Keratinocyte (primary cell): ENCODE data around the gene GREM2. TPM values are rescaled to one million over a fixed set of nuclear protein-coding genes. Genes with fewer than 3 reads are reported as not detected.

Source experiments
- DNase-seq: peaks from one replicate; pipeline ENCODE4 v3.0.0-alpha.2; 2011; ENCODE audit warnings: low read depth, missing footprints, low spot score
- FAIRE-seq: peaks from 2 replicates; lab custom pipeline; 2011; peaks lifted over from hg19 to GRCh38; lab: Jason Lieb, UNC
- H2AFZ ChIP-seq: 2 replicates; pipeline ENCODE4 v1.6.0; 2012; ENCODE audit warnings: low read length, control low read depth, inconsistent platforms; ENCODE audit not compliant: control insufficient read depth
- H3K27ac ChIP-seq: 2 replicates; pipeline ENCODE4 v1.5.1; 2011; ENCODE audit warnings: low read length; ENCODE audit not compliant: control insufficient read depth, insufficient read depth
- H3K27me3 ChIP-seq: 3 replicates; pipeline ENCODE4 v1.6.0; 2011; ENCODE audit warnings: low read length; ENCODE audit not compliant: control insufficient read depth, insufficient read depth; ENCODE audit errors: extremely low read depth
- H3K36me3 ChIP-seq, 2 experiments: 2 replicates in 1 of 2; 3 replicates in 1 of 2; pipeline ENCODE4 v1.5.1; 2011; ENCODE audit warnings: low read length in 2 of 2, mild to moderate bottlenecking in 1 of 2; ENCODE audit not compliant: control insufficient read depth in 2 of 2, insufficient read depth in 2 of 2; ENCODE audit errors: extremely low read depth in 1 of 2
- H3K4me1 ChIP-seq: 3 replicates; pipeline ENCODE4 v1.5.1; 2011; ENCODE audit warnings: low read length; ENCODE audit not compliant: control insufficient read depth, insufficient read depth; ENCODE audit errors: extremely low read depth
- H3K4me2 ChIP-seq: 3 replicates; pipeline ENCODE4 v1.6.0; 2011; ENCODE audit warnings: low read depth, low read length; ENCODE audit not compliant: control insufficient read depth, insufficient read depth; ENCODE audit errors: extremely low read depth
- H3K4me3 ChIP-seq, 3 experiments: fragments of 200-600 bp in 1 of 3; sonication (generic) in 1 of 3; 2 replicates in 2 of 3; 3 replicates in 1 of 3; pipeline ENCODE4 v1.5.1; 2011 to 2016; ENCODE audit warnings: low read length in 3 of 3, mild to moderate bottlenecking in 3 of 3, control low read depth in 2 of 3, inconsistent platforms in 1 of 3, low read depth in 1 of 3, mixed read lengths in 1 of 3, mixed run types in 1 of 3, moderate library complexity in 1 of 3; ENCODE audit not compliant: control insufficient read depth in 2 of 3, insufficient read depth in 2 of 3; ENCODE audit errors: extremely low read depth in 1 of 3
- H3K79me2 ChIP-seq: 2 replicates; pipeline ENCODE4 v1.6.0; 2012; ENCODE audit warnings: low read length; ENCODE audit not compliant: control insufficient read depth, insufficient read depth
- H3K9ac ChIP-seq: 3 replicates; pipeline ENCODE4 v1.6.0; 2011; ENCODE audit warnings: low read length; ENCODE audit not compliant: control insufficient read depth, insufficient read depth; ENCODE audit errors: extremely low read depth
- H3K9me1 ChIP-seq: 3 replicates; pipeline ENCODE4 v1.6.0; 2011; ENCODE audit warnings: low read length; ENCODE audit not compliant: control insufficient read depth, insufficient read depth; ENCODE audit errors: extremely low read depth
- H3K9me3 ChIP-seq: 2 replicates; pipeline ENCODE4 v1.5.1; 2012; ENCODE audit warnings: low read depth, low read length; ENCODE audit not compliant: control insufficient read depth
- H4K20me1 ChIP-seq: 3 replicates; pipeline ENCODE4 v1.6.0; 2011; ENCODE audit warnings: low read length; ENCODE audit not compliant: control insufficient read depth, insufficient read depth; ENCODE audit errors: extremely low read depth
- EZH2 ChIP-seq: IDR thresholded peaks from one replicate; pipeline ENCODE4 v1.6.1; 2012; ENCODE audit warnings: inconsistent platforms, mild to moderate bottlenecking, low read length, moderate library complexity
- dilution Hi-C: fragments of 300-500 bp; cut with MboI; formaldehyde crosslinking; loops from one replicate; pipeline ENCODE4 v1.7.0; 2020; ENCODE audit warnings: low sequenced_read_pairs; ENCODE audit not compliant: extremely low pct_ligation_motif_present
- polyA plus RNA-seq, 5 experiments: library from polyadenylated mRNA; depleted of rRNA in 3 of 5; stranded (reverse) in 3 of 5; stranded (forward) in 1 of 5; unstranded in 1 of 5; fragments of >200 nt; gene quantifications; 1 replicate in 1 of 5; 2 replicates in 3 of 5; 3 replicates in 1 of 5; pipeline versions ENCODE4 v1.2.1 to v1.2.3, GENCODE V29; 2011 to 2012; ENCODE audit warnings: missing spikeins in 2 of 5, low read depth in 1 of 5, low replicate concordance in 1 of 5
- TF ChIP-seq, protein P1 (sequence below), 3 experiments: IDR thresholded peaks in 1 of 3; conservative IDR thresholded peaks in 1 of 3; optimal IDR thresholded peaks in 1 of 3; 2 replicates in 2 of 3; 3 replicates in 1 of 3; pipeline versions ENCODE3 to v1.5.1; 2011; ENCODE audit warnings: low read length in 3 of 3, mild to moderate bottlenecking in 3 of 3, moderate library complexity in 2 of 3, control low read depth in 1 of 3, inconsistent platforms in 1 of 3; ENCODE audit not compliant: insufficient read depth in 2 of 3; ENCODE audit errors: extremely low read depth in 1 of 3

The GREM2 gene
- polyA plus RNA-seq, 1 donor (not counting 4 experiments of a cell fraction or from before 2014, with no cell fraction given): not detected

DNA sequence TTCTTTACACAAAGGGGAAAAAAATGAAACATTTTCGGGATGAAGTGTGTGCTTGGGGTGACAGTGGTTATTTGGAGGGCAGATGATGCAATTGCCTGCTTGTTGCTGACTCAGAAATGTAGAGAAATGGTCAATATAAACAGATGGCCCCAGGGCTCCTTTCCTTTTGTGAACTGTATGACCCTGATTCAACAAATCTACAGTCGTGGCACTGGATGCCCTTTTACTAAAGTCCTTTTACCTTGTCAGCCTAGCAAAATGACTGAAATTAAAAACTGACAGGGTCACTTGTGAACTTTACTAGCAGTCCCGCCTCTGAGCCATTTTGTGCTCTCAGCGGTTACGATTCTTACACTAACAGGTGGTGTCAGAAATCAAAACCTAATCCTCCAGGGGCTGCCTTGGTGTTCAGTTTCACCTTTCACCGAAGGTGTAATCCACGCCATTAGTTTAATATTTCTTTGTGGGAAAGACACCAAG lies 49.8 kb downstream of the GREM2 start:
- Histone ChIP-seq H3K27ac (no peak overlapping the region), H3K4me1 (no peaks in the 10 kb centered on the region), H4K20me1 (no peaks in the 10 kb centered on the region), H3K9ac (no peak overlapping the region), H3K79me2 (no peaks in the 10 kb centered on the region), H3K9me1 (no peaks in the 10 kb centered on the region), H3K4me3 (no peak overlapping the region), H3K4me2 (no peak overlapping the region), H3K9me3 (peaks cover 5% of the 10 kb centered on the region), H2AFZ (no peak overlapping the region), H3K36me3 (no peaks in the 10 kb centered on the region), H3K27me3 (no peaks in the 10 kb centered on the region)
- dilution Hi-C loops: no loop called here
- DNase-seq: no peak
- TF ChIP-seq EZH2: no peak
- TF ChIP-seq, protein P1, sequence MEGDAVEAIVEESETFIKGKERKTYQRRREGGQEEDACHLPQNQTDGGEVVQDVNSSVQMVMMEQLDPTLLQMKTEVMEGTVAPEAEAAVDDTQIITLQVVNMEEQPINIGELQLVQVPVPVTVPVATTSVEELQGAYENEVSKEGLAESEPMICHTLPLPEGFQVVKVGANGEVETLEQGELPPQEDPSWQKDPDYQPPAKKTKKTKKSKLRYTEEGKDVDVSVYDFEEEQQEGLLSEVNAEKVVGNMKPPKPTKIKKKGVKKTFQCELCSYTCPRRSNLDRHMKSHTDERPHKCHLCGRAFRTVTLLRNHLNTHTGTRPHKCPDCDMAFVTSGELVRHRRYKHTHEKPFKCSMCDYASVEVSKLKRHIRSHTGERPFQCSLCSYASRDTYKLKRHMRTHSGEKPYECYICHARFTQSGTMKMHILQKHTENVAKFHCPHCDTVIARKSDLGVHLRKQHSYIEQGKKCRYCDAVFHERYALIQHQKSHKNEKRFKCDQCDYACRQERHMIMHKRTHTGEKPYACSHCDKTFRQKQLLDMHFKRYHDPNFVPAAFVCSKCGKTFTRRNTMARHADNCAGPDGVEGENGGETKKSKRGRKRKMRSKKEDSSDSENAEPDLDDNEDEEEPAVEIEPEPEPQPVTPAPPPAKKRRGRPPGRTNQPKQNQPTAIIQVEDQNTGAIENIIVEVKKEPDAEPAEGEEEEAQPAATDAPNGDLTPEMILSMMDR (optimal IDR thresholded peaks at IDR 0.05 in 1 of 3, IDR thresholded peaks at IDR 0.05 in 1 of 3, conservative IDR thresholded peaks at IDR 0.05 in 1 of 3; ENCODE audit: extremely low read depth in 1 of 3, insufficient read depth in 2 of 3, low read length in 3 of 3): no peak
- no peak for FAIRE-seq

DNA sequence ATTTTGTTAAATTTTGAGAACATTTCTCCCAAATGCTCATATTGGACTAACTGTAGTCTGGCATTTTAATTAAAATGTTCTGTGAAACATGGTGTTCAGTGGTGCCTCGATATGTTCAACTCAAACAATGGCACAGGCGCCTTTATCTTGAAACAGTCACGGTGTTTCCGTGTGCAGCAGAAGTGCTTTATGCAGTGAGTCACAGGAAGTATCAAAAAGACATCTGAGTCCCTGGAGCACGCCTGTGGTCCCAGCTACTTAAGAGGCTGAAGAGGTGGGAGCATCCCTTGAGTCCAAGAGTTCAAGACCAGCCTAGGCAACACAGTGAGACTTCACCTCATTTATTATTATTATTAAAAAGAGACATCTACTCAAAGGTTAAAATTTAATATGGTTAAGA lies 52.2 kb downstream of the GREM2 start:
- TF ChIP-seq, protein P1 (optimal IDR thresholded peaks at IDR 0.05 in 1 of 3, IDR thresholded peaks at IDR 0.05 in 1 of 3, conservative IDR thresholded peaks at IDR 0.05 in 1 of 3; ENCODE audit: extremely low read depth in 1 of 3, insufficient read depth in 2 of 3, low read length in 3 of 3): no peak
- TF ChIP-seq EZH2: no peak
- Histone ChIP-seq H2AFZ (no peak overlapping the region), H3K9me1 (no peaks in the 10 kb centered on the region), H3K9ac (no peak overlapping the region), H3K27ac (no peak overlapping the region), H3K4me1 (no peaks in the 10 kb centered on the region), H3K36me3 (no peaks in the 10 kb centered on the region), H3K27me3 (no peaks in the 10 kb centered on the region), H3K9me3 (peaks cover 5% of the 10 kb centered on the region), H3K4me3 (no peak overlapping the region), H3K79me2 (no peaks in the 10 kb centered on the region), H4K20me1 (no peaks in the 10 kb centered on the region), H3K4me2 (no peak overlapping the region)
- no peak for FAIRE-seq
- no peak for DNase-seq
- dilution Hi-C loops: no loop called here
